ENCODE results near the gene FGF21.

Gene FGF21

DNA sequence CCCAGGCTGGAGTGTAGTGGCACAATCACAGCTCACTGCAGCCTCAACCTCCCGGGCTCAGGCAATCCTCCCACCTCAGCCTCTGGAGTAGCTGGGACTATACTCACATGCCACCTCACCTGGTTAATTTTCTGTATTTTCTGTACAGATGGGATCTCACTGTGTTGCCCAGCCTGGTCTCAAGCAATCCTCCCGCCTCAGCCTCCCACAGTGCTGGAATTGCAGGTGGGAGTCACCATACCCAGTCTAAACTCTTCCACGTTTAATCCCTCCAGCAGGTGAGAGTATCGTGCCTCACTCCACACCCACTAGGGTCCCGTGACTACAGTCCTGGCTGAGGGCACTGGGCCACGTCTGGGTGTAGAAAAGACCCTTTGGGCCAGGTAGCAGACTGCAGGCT, 39.0 kb downstream of the FGF21 start:
- DNase-seq: no peak

DNA sequence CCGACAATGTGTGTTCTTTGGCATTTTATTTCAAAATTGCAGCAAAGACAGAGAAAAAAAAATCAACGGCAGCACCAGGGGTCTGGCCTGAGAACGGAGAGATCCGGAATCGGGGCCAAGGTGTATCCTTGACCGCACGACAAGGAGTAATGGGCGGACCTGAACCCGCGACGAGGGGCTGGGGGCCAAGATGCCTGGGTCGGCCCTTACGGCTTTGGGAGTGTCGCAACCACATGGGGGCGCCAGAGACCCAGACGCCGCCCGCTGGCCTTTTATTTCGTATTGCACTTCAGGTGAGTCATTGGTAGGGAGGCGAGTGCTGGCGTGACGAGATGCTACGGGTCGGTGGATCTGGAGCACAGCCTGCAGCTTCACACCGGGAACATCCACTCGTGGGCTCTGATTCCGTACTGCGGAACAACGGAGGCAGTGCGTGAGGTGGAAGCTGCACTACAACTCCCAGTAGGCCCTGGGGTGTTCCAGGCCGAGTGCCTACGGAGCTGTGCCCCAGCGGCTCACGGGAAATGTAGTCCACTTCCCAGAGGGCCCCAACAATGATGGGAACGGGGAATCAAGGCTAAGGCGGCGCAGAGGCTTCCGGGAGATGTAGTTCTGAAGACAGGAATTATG, 39.8 kb downstream of the FGF21 start:
- DNase-seq: peak; percentile 91

DNA sequence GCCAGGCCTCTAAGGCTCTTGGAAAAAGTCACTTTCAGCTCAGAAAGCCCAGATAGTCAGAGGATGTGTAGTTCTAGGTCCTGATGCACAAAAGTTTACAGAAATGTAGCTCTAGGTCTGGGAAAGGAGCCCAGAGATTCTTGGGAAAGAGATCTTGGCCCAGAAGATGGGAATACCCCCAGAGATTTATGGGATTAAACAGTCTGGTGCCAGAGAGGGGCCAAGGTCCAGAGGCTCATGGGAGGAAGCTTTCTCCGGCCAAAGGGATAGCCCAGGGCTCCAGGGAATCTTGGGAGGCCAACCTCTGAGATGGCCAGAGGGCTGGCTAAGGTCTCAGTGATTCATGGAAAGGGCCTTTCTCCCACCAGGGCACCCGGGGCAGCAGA, 40.4 kb downstream of the FGF21 start:
- no peak for DNase-seq

DNA sequence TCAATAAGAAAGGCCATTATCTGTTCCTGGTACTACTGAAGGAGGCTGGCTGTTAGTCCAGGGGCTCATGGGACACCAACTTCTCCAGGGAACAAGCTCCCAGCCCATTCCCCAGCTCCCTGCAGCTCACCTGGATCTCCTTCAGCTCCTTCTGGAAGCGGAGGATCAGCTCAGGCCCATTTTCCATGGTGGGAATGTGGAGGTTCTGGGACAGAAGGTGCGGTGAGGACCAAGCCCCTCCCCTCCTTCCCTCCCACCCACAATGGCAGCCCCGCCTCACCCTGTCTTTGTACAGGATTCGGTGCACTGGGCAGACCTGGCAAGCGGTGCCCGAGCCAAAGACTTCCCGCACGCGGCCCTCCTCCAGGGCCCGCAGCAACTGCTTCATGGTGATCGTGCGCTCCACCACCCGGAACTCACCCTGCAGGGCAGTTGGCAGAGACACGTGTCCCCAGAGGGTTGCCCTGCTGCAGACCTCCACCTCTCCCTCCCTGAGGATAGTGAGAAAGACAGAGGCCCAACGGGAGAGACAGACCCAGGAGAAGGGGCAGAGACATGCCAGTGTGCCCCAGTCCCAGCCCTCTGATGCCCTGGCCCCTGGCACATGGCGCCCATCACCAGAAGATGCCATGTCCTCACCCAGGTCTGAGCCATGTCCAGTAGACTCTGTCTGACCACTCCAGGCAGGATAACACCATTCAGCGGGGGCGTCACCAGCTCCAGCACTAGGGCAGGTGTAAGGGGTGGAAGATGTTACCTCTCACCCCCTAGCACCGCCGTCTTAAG, 41.2 kb downstream of the FGF21 start:
- no peak for DNase-seq

DNA sequence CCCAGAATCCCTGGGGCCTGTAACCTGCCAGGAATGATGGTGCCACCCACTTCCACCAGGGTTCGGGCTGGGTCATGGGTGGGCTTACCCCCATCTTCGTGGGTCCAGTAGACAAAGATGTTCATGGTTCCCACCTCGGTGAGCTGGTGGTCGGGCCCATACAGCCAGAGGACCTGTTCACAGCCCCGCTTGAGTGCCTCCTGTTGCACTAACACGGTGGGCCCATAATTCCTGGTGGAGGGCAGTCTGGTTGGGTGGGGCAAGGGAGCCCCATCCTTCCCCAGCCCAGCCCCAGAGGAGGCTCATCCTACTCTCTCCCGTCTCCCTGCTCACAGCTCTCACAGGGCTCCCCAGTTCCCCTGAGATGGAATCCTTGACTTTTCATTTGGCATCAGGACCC, 41.8 kb downstream of the FGF21 start:
- DNase-seq: no peak

DNA sequence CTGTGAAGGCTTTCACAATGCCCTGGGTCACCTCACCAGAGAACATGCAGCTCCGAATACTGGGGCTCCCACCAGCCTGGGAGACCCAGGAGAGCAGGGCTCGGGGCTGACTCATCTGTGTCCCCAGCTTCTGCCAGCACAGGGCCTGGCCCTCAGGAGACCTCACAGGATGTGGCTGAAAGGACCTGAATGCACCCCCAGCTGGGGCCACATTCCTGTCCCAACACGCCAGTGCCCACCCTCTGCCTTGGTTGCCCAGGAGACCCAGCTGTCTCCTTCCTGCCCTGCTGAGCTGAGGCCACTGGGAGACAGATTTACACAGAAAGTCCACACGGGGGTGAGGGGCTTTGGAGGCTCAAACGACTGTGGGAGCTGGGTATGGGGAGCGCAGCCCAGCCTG, 43.6 kb downstream of the FGF21 start:
- no peak for DNase-seq

- DNase-seq: no peak
Measured at GRCh38 chr19:48799358-48800300, 44.3 kb downstream of the FGF21 start.

DNA sequence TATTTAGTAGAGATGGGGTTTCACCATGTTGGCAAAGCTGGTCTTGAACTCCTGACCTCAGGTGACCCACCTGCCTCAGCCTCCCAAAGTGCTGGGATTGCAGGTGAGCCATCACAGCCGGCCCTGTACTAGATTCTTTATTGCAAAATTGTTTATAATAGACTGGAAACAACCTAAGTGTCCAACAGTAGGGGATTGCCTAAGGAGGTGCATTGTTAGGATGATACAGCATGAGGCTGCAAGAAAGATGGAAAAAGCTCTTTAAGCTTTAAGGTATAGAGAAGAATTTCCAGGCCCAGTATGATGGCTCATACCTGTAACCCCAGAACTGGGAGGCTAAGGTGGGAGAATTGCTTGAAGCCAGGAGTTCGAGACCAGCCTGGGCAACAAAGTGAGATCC, 47.3 kb downstream of the FGF21 start:
- no peak for DNase-seq

GRCh38 chr19:48804496-48804895, 49.2 kb downstream of the FGF21 start:
- no peak for DNase-seq

DNA sequence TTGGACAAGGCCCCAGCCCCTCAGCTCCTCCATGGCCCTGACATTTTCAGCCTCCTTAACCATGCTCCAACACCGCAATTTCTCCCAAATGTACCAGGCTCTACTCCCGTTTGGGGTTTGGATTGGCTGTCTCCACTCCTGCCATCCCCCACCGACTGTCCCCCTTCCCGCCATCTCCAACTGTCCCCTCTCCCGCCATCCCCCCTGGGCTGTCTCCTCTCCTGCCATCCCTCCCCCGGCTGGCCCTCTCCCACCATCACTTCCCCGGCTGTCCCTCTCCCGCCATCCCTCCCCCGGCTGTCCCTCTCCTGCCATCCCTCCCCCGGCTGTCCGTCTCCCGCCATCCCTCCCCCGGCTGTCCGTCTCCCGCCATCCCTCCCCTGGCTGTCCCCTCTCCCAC, 50.1 kb downstream of the FGF21 start:
- DNase-seq: no peak

GRCh38 chr19:48806518-48806817, 51.1 kb downstream of the FGF21 start:
- DNase-seq: no peak

GRCh38 chr19:48806818-48807589, 51.7 kb downstream of the FGF21 start:
- no peak for DNase-seq

DNA sequence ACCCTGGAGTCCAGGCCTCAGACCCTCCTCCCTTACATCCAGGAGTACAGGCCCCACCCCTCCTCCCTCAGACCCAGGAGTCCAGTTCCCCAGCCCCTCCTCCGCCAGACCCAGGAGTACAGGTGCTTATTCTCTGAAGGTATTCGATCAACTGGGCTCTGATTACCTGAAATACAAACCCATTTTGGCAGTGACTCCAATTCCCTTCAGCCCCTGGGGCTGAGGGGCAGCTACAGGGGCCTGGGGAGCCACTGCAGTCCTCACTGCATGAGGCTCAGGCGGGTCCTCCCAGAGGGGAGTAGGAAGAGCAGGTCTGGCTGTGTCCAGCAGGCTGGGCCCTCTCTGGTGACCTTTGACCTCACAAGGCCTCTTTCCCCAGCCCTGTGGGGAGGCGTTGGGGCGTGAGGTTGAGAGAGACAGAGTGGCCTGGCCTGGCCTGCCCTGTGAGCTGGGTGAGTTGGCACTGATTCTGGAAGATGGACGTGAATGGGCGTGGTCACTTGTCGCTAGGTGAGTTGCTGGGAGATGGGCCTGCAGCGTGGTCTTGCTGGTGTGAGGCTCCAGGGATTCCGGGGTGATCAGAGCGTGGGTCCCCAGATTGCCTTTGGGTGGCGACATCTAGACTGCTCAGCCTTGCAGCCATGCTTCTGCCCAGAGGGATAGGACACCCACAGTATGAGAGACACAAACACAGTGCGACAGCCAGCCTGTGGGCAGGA, 52.4 kb downstream of the FGF21 start:
- DNase-seq: no peak

Data from DMS153 (cell line).